D721Med (cell line): ENCODE results near the gene NFKBIA.

Source experiments
- DNase-seq: peaks from one replicate; pipeline ENCODE4 v3.0.0; 2011; ENCODE audit warnings: low spot score; ENCODE audit not compliant: insufficient read length
- FAIRE-seq: peaks from 2 replicates; lab custom pipeline; 2011; peaks lifted over from hg19 to GRCh38; lab: Jason Lieb, UNC
- CTCF ChIP-seq: IDR thresholded peaks from 2 replicates; pipeline ENCODE4 v1.5.1; 2012; ENCODE audit warnings: mild to moderate bottlenecking, control low read depth; ENCODE audit not compliant: insufficient read depth; ENCODE audit errors: missing control alignments

The NFKBIA gene

GRCh38 chr14:35395283-35395682, 9.3 kb downstream of the NFKBIA start:
- no peak for FAIRE-seq
- no peak for DNase-seq
- no peak for TF ChIP-seq CTCF

- TF ChIP-seq CTCF, result no peak
- FAIRE-seq (no peak), DNase-seq (no peak)
Observed at GRCh38 chr14:35394326-35395013, 10.1 kb downstream of the NFKBIA start.

- FAIRE-seq (no peak), DNase-seq (no peak)
- no peak for TF ChIP-seq CTCF
Observed at GRCh38 chr14:35393826-35394225, 10.7 kb downstream of the NFKBIA start.

- no peak for TF ChIP-seq CTCF
- no peak for DNase-seq
- no peak for FAIRE-seq
Observed at GRCh38 chr14:35392103-35392502, 12.4 kb downstream of the NFKBIA start.

- TF ChIP-seq CTCF, result no peak
- DNase-seq (no peak), FAIRE-seq (no peak)
Observed at GRCh38 chr14:35391388-35391710, 13.2 kb downstream of the NFKBIA start.

- no peak for TF ChIP-seq CTCF
- no peak for FAIRE-seq
- no peak for DNase-seq
Observed at GRCh38 chr14:35390577-35391387, 13.8 kb downstream of the NFKBIA start.

GRCh38 chr14:35389315-35389667, 15.3 kb downstream of the NFKBIA start:
- FAIRE-seq (no peak), DNase-seq (no peak)
- no peak for TF ChIP-seq CTCF
